ENCODE data around the gene LRRC75B. TPM values are rescaled to one million over a fixed set of nuclear protein-coding genes. Genes with fewer than 3 reads are reported as not detected.
A peak's percentile ranks its signal among the peaks of the same experiment; 100 is the strongest.
"Not testable (repeated sequence)": the region's sequence is repeated elsewhere in the genome, so short reads cannot be mapped to it uniquely, and the experiment has no call there.

LRRC75B gene, protein sequence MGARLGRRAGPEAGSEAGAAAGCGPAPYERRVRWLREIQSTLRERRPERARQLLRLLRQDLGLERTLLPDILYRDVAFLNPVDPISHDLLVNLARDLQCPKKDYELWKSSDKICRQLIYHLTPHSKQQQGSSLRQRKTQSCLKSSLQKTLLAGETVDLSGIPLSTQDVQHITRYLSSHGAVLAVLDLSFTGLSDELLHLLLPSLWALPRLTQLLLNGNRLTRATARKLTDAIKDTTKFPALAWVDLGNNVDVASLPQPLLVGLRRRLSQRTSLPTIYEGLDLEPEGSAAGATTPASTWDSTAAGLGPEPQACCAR
- 19.3 and 31.3 TPM in 2 replicates for total RNA-seq (2014; rRNA removed; shearing (Covaris generic))

- DNase-seq (ENCODE audit: low spot score) = peak; percentile 87
- in situ Hi-C loops (cut with HindIII; ENCODE audit: low sequenced_read_pairs) = no loop called here
These were observed at the start of gene LRRC75B for GRCh38 chr22:24592851-24593558. Gene LRRC75B (minus strand): TSS chr22:24593073. CDS start chr22:24593039, 34 bp downstream.

DNA sequence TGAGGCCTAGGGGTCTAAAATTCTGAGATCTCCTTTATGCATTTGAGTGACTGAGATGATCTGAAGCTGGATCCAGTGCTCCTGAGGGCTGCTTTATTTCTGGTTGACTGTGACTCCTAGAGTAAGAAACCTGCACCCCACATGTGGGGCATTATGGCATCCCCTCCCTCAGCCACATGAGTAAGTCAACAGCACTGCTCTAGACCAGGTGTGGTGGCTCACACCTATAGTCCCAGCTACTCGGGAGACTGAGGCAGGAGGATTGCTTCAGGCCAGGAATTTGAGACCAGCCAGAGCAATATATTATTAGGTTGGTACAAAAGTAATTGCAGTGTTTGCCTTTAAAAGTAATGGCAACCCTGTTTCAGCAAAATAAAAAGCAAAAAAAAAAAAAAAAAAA lies 49.4 kb upstream of the LRRC75B start:
- DNase-seq (ENCODE audit: low spot score); in situ Hi-C loops (cut with HindIII; ENCODE audit: low sequenced_read_pairs): not testable (repeated sequence)

- in situ Hi-C loops (cut with HindIII; ENCODE audit: low sequenced_read_pairs); DNase-seq (ENCODE audit: low spot score): not testable (repeated sequence)
These were observed 43.6 kb upstream of the LRRC75B start for GRCh38 chr22:24636513-24636912.

GRCh38 chr22:24634776-24635389 lies 42.0 kb upstream of the LRRC75B start:
- DNase-seq (ENCODE audit: low spot score); in situ Hi-C loops (cut with HindIII; ENCODE audit: low sequenced_read_pairs): not testable (repeated sequence)

- DNase-seq (ENCODE audit: low spot score); in situ Hi-C loops (cut with HindIII; ENCODE audit: low sequenced_read_pairs): not testable (repeated sequence)
These were observed 40.6 kb upstream of the LRRC75B start for GRCh38 chr22:24633231-24634023.

GRCh38 chr22:24632642-24633041 lies 39.8 kb upstream of the LRRC75B start:
- DNase-seq (ENCODE audit: low spot score); in situ Hi-C loops (cut with HindIII; ENCODE audit: low sequenced_read_pairs): not testable (repeated sequence)

DNA sequence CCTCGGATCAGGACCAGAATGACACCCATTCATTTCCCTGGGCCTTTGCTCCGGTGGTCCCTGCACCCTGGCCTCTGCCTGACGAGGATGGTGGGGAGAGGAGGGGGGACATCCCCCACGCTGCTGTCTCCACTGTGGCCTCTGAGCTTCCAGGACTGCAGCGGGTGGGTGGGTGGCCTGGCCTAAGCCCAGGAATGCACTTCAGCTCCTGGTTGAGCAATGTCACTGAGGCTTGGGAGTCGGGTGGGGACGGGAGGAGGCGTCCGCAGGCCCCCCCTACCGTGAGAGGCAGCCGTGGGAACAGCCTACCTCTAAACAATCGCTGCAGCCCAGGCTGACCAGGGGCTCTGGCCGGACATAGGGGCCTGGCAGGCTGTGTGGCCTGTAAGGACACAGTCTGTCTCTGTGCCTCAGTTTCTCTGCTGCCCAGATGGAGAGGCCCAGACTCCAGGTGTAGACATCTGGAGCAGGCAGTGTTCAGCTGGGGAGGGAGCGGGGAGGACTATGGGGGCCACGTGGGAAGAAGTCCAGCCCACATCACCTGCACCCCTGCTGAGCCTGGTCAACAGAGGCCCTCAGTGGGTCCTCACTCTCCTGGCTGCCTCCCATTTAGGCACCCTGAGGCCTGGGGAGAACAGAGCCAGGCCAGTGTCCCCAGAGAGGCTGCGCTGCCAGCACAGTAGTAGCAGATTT lies 38.7 kb upstream of the LRRC75B start:
- in situ Hi-C loops (cut with HindIII; ENCODE audit: low sequenced_read_pairs); DNase-seq (ENCODE audit: low spot score): not testable (repeated sequence)

- DNase-seq (ENCODE audit: low spot score); in situ Hi-C loops (cut with HindIII; ENCODE audit: low sequenced_read_pairs): not testable (repeated sequence)
These were observed 38.0 kb upstream of the LRRC75B start for GRCh38 chr22:24630812-24631427.

- peak; percentile 12 for DNase-seq (ENCODE audit: low spot score)
- in situ Hi-C loops (cut with HindIII; ENCODE audit: low sequenced_read_pairs) = not testable (repeated sequence)
These were observed 36.2 kb upstream of the LRRC75B start for GRCh38 chr22:24629069-24629468.

- in situ Hi-C loops (cut with HindIII; ENCODE audit: low sequenced_read_pairs); DNase-seq (ENCODE audit: low spot score): not testable (repeated sequence)
These were observed 35.0 kb upstream of the LRRC75B start for GRCh38 chr22:24627911-24628310.

DNA sequence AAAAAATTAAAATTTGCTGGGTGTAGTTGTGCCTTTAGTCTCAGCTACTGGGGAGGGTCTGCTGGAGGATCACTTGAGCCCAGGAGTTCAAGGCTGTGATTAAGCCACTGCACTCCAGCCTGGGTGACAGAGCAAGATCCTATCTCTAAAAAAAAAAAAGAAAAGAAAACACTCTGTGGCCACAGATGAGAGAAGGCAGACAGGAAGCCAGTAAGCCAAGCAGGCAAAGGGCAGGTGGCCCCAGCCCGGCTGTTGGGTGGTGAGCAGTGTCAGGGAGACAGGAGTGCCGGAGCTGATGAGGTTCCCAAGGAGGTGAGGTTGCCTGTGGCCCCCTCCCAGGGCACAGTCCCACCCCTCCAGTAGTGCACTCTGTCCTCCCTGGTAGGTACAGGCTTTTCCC lies 29.7 kb upstream of the LRRC75B start:
- in situ Hi-C loops (cut with HindIII; ENCODE audit: low sequenced_read_pairs); DNase-seq (ENCODE audit: low spot score): not testable (repeated sequence)

- DNase-seq (ENCODE audit: low spot score); in situ Hi-C loops (cut with HindIII; ENCODE audit: low sequenced_read_pairs): not testable (repeated sequence)
These were observed 28.4 kb upstream of the LRRC75B start for GRCh38 chr22:24621244-24621643.

DNA sequence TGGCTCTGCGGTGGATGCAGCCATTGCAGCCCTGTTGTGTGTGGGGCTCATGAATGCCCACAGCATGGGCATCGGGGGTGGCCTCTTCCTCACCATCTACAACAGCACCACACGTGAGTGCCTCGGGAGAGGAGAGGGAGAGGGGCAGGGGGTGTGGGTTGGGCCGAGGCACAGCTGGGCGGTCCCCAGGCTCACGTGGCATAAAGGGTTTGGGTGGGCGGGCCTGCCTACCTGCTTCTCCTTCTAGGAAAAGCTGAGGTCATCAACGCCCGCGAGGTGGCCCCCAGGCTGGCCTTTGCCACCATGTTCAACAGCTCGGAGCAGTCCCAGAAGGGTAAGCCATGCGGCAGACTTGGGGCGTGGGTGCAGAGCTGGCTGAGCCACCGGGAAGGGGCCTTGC lies 21.9 kb upstream of the LRRC75B start:
- in situ Hi-C loops (cut with HindIII; ENCODE audit: low sequenced_read_pairs); DNase-seq (ENCODE audit: low spot score): not testable (repeated sequence)

- DNase-seq (ENCODE audit: low spot score); in situ Hi-C loops (cut with HindIII; ENCODE audit: low sequenced_read_pairs): not testable (repeated sequence)
These were observed 17.0 kb upstream of the LRRC75B start for GRCh38 chr22:24609888-24610287.

- in situ Hi-C loops (cut with HindIII; ENCODE audit: low sequenced_read_pairs); DNase-seq (ENCODE audit: low spot score): not testable (repeated sequence)
These were observed 15.5 kb upstream of the LRRC75B start for GRCh38 chr22:24608327-24608726.

GRCh38 chr22:24607429-24607983 lies 14.6 kb upstream of the LRRC75B start:
- DNase-seq (ENCODE audit: low spot score); in situ Hi-C loops (cut with HindIII; ENCODE audit: low sequenced_read_pairs): not testable (repeated sequence)

DNA sequence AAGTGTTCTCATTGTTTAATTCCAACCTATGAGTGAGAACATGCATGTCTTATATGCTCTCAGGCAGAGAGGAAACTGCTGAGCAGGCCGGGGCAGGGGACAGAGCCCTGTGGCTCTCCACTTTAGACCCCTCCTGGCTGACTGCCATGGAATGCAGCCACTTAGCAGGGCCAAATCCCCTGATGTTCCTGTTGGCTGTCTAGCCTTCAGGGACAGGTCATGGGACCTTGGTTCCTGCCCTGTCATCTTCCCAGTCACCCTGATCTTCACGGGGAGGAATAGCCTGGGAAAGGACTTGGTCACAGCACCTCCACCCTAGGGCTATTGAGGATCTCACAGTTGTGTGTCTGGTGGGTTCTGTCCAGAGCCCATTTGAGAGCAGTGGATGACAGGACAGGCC lies 13.5 kb upstream of the LRRC75B start:
- DNase-seq (ENCODE audit: low spot score); in situ Hi-C loops (cut with HindIII; ENCODE audit: low sequenced_read_pairs): not testable (repeated sequence)
